BE2C (cell line): ENCODE measurements around the gene CCK.

Experiments used
- DNase-seq: peaks from one replicate; pipeline ENCODE4 v3.0.0-alpha.2; 2020
- H3K27me3 ChIP-seq: fragments of 250-450 bp; sonication (Bioruptor Pico); 2 replicates; pipeline ENCODE4 v1.5.1; 2020; ENCODE audit warnings: mild to moderate bottlenecking
- H3K36me3 ChIP-seq: fragments of 250-450 bp; sonication (Bioruptor Pico); 2 replicates; pipeline ENCODE4 v1.5.1; 2020; ENCODE audit warnings: mild to moderate bottlenecking
- H3K4me1 ChIP-seq: fragments of 250-450 bp; sonication (Bioruptor Pico); 2 replicates; pipeline ENCODE4 v1.5.1; 2020
- H3K4me3 ChIP-seq: 2 replicates; pipeline ENCODE4 v1.5.1; 2011; ENCODE audit warnings: low read depth, low read length
- H3K9me3 ChIP-seq: fragments of 250-450 bp; sonication (Bioruptor Pico); 2 replicates; pipeline ENCODE4 v1.5.1; 2020
- TF ChIP-seq, protein P1 (sequence below): IDR thresholded peaks from 2 replicates; pipeline ENCODE4 v1.5.1; 2012; ENCODE audit warnings: mild to moderate bottlenecking, low read depth, low read length

CCK gene

DNA sequence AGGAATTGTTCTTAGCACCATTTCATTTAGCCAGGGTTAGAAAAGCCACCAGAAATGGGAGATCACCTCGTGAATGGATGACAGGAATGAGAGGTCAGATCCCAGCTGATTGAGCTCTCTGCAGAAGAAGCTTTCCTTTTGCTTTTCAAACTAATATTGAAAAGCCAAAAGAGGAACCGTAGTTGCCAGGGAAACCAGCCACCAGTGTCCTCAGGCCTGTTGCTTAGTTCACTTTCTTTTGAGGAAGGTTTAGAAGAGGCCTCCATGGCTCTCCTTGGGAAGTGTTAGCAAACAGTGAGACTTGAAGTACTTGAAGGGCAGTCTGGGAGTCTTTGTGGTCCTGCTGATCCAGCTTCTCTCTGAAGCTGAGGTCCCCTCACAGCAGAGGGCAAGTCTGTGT, 7.4 kb upstream of the CCK start:
- Histone ChIP-seq H3K9me3 (no peaks in the 10 kb centered on the region), H3K4me1 (no peaks in the 10 kb centered on the region), H3K27me3 (peaks cover 4% of the 10 kb centered on the region; the same call in 1 of the 2 replicates), H3K4me3 (no peak overlapping the region), H3K36me3 (no peaks in the 10 kb centered on the region)
- TF ChIP-seq, protein P1, sequence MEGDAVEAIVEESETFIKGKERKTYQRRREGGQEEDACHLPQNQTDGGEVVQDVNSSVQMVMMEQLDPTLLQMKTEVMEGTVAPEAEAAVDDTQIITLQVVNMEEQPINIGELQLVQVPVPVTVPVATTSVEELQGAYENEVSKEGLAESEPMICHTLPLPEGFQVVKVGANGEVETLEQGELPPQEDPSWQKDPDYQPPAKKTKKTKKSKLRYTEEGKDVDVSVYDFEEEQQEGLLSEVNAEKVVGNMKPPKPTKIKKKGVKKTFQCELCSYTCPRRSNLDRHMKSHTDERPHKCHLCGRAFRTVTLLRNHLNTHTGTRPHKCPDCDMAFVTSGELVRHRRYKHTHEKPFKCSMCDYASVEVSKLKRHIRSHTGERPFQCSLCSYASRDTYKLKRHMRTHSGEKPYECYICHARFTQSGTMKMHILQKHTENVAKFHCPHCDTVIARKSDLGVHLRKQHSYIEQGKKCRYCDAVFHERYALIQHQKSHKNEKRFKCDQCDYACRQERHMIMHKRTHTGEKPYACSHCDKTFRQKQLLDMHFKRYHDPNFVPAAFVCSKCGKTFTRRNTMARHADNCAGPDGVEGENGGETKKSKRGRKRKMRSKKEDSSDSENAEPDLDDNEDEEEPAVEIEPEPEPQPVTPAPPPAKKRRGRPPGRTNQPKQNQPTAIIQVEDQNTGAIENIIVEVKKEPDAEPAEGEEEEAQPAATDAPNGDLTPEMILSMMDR = no peak
- DNase-seq = no peak

DNA sequence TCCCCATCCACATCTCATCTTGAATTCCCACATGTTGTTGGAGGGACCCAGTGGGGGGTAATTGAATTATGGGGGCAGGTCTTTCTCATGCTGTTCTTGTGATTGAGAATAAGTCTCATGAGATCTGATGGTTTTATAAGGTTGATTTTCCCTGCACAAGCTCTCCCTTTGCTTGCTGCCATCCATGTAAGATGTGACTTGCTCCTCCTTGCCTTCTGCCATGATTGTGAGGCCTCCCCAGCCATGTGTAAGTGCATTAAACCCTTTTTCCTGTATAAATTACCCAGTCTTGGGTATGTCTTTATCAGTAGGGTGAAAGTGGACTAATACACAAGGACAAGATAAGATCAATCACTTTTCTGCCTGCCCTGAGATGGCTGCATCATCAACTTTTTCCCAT, 5.8 kb upstream of the CCK start:
- peaks cover 8% of the 10 kb centered on the region; the same call in 1 of the 2 replicates for H3K27me3 ChIP-seq
- TF ChIP-seq, protein P1 = no peak
- no peak overlapping the region for H3K4me3 ChIP-seq
- DNase-seq = no peak
- no peaks in the 10 kb centered on the region for H3K9me3 ChIP-seq
- no peaks in the 10 kb centered on the region for H3K36me3 ChIP-seq
- H3K4me1 ChIP-seq = no peaks in the 10 kb centered on the region

DNA sequence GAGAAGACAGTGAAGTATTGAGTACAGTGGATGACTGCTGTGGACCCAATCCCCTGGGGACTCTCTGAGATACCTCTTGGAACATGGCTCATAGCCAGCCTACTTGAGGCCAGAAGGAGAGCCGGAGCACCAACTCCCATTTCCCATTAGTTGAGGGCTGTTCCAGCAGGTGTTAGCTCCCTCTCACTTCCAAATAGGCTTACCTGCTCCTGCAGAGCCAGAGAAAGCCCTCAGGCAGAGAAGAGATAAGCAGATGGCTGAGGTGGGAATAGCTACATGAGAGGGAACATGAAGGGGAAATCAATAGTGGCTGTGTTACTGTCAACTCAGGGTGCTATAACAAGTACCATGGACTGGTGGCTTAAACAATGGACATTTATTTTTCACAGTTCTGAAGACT, 4.6 kb upstream of the CCK start:
- Histone ChIP-seq H3K36me3 (no peaks in the 10 kb centered on the region), H3K27me3 (peaks cover 12% of the 10 kb centered on the region), H3K4me1 (no peaks in the 10 kb centered on the region), H3K4me3 (no peak overlapping the region), H3K9me3 (no peaks in the 10 kb centered on the region)
- TF ChIP-seq, protein P1 = no peak
- DNase-seq = no peak

DNA sequence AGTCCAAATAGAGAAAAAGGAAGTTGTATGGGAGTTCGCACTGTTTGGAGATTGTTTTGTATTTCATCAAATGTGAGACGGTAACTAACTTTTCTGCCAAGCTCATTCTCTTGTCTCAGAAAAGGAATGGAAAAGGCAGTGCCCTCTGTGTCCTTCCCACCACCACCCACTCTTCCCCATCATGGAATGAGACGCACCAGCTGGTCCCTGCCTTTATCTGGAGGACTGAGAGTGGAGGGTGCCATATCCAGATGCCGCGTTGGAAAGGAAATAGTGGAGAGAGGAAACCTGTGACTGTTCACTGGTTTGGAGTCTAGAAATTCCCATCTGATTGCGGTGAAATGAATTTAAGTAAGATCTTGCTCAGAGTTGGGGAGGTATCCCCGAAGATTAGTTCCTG, 3.7 kb upstream of the CCK start:
- Histone ChIP-seq H3K36me3 (no peaks in the 10 kb centered on the region), H3K9me3 (no peaks in the 10 kb centered on the region), H3K4me1 (no peaks in the 10 kb centered on the region), H3K27me3 (peaks cover 19% of the 10 kb centered on the region), H3K4me3 (no peak overlapping the region)
- DNase-seq = no peak
- TF ChIP-seq, protein P1 = no peak

DNA sequence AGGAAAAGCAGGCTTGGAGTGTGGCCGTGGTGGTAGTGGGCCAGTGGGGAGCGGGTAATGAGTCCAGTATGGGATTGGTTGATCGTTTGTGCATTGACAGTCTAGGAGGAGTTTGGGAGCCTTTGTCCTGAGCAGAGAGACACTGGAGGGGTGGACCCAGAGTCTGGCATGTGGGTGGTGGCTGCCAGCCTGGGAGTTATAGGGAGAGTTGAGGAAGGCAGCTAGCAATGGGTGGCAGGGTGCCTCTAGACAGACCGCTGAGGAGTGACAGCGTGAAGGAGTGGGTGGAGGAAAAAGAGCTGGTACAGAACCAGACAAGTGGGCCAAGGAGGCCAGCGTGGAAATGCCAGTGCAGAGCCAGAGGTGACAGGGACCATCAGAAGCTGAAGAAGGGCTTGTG, 1.9 kb upstream of the CCK start:
- no peak for DNase-seq
- H3K9me3 ChIP-seq = no peaks in the 10 kb centered on the region
- TF ChIP-seq, protein P1 = no peak
- H3K27me3 ChIP-seq = peaks cover 36% of the 10 kb centered on the region
- no peaks in the 10 kb centered on the region for H3K36me3 ChIP-seq
- H3K4me3 ChIP-seq = no peak overlapping the region
- no peaks in the 10 kb centered on the region for H3K4me1 ChIP-seq

DNA sequence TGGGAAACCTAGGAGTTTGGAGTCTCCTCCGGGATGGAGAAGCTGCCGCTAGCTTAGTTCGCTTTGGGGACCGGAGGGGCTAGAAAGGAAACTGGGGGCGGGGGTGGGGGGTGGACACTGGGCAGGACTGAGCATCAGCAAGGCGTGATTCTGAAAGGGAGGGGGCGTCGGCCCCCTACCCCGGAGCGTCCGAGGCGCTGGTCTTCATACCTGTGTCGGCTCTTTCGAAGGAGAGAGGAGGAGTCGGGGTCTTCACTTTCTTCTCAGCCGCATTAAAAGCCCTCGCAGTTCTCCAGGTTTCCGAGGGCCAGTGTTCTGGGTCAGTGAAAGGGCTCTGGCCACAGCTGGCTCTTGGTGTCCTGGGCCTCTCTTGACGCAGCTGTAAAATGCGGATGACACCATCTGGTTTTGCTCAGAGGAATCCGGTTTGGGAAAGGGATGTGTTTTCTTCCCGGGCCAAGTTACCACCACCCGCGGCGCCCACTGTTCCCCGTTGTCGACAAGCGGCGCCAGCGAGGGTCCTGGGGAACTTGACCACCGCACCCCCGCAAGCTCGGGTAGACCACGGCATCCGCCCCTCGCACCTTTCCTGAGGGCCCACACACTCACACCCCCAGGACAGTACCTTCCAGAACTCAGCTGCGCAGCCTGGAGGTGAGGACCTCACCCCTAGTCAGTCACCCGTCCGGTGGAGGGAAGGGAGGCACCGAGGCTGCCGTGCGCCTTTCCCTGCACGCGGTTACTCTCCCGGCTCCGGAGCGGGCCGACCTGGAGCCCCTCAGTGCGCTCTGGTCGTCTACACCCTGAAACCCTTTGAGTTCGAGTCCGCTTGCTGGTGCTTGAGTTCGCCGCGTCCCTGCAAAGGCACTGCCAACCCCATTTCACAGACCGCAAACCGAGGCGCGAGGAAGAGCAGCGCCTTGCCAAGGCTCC, 660 bp downstream of the CCK start:
- Histone ChIP-seq H3K27me3 (peaks cover 44% of the 10 kb centered on the region), H3K4me3 (no peak overlapping the region), H3K36me3 (no peaks in the 10 kb centered on the region), H3K9me3 (no peaks in the 10 kb centered on the region), H3K4me1 (no peaks in the 10 kb centered on the region)
- DNase-seq = no peak
- TF ChIP-seq, protein P1 = no peak
